Uterus (tissue), 4 donors: ENCODE measurements around the gene FIGNL1. TPM values are rescaled to one million over a fixed set of nuclear protein-coding genes. Genes with fewer than 3 reads are reported as not detected.
"Not testable (repeated sequence)": the region's sequence is repeated elsewhere in the genome, so short reads cannot be mapped to it uniquely, and the experiment has no call there.

Experiments
- DNase-seq, 2 donors: peaks; one replicate each; pipeline ENCODE4 v3.0.0-alpha.2; 2019 to 2020
- H3K27ac ChIP-seq, 2 donors: fragments of 200-600 bp; sonication (generic); 1 replicate in 1 of 2; 2 replicates in 1 of 2; pipeline ENCODE4 v1.5.1; 2016 to 2018
- H3K27me3 ChIP-seq, 2 donors: fragments of 200-600 bp; sonication (generic); one replicate each; pipeline ENCODE4 v1.5.1; 2018 to 2019; ENCODE audit warnings: control low read depth in 1 of 2
- H3K36me3 ChIP-seq, 2 donors: fragments of 200-600 bp; sonication (generic); one replicate each; pipeline ENCODE4 v1.5.1; 2019; ENCODE audit warnings: control low read depth in 1 of 2
- H3K4me1 ChIP-seq, 2 donors: fragments of 200-600 bp; sonication (generic); one replicate each; pipeline ENCODE4 v1.5.1; 2018 to 2019; ENCODE audit warnings: control low read depth in 1 of 2
- H3K4me3 ChIP-seq, 2 donors: fragments of 200-600 bp; sonication (generic); 1 replicate in 1 of 2; 2 replicates in 1 of 2; pipeline ENCODE4 v1.5.1; 2018 to 2019; ENCODE audit warnings: mild to moderate bottlenecking in 1 of 2
- H3K9me3 ChIP-seq, 2 donors: fragments of 200-600 bp; sonication (generic); one replicate each; pipeline ENCODE4 v1.5.1; 2019; ENCODE audit warnings: control low read depth in 1 of 2
- CTCF ChIP-seq, 4 experiments: fragments of 200-600 bp in 2 of 4; fragments of 450-650 bp in 2 of 4; sonication (generic) in 2 of 4; IDR thresholded peaks; one replicate each; pipeline ENCODE4 v1.5.1; 2016 to 2019; ENCODE audit warnings: antibody characterized with exemption in 4 of 4, mild to moderate bottlenecking in 2 of 4, moderate library complexity in 1 of 4
- POLR2A ChIP-seq, 2 donors: fragments of 450-650 bp; IDR thresholded peaks; one replicate each; pipeline ENCODE4 v1.6.1; 2016; ENCODE audit warnings: antibody characterized with exemption in 2 of 2, mild to moderate bottlenecking in 1 of 2, moderate library complexity in 1 of 2
- intact Hi-C: fragments of 100-400 bp; cut with DNase I; formaldehyde crosslinking; loops from one replicate; pipeline ENCODE4 v1.15.1; 2023; ENCODE audit warnings: low total_unique reads
- total RNA-seq, 4 donors: library from RNA; depleted of rRNA in 3 of 4; stranded (reverse); fragments of >200 nt in 3 of 4; gene quantifications; one replicate each; pipeline versions ENCODE4 v1.1.0 to v1.2.4, GENCODE V29; 2014 to 2023
- donor health status: DM: yes; HTN: yes; CAD: no.

The FIGNL1 gene
- total RNA-seq, 4 donors from 2014 or later, result 14.2 to 48.2 (median 16.4) TPM

- no peaks in the 10 kb centered on the region for H3K36me3 ChIP-seq
- DNase-seq, result no peak
- H3K9me3 ChIP-seq, result no peaks in the 10 kb centered on the region
- TF ChIP-seq POLR2A (IDR thresholded peaks at IDR 0.05) (no peak), CTCF (IDR thresholded peaks at IDR 0.05) (no peak)
- H3K4me1 ChIP-seq, result no peaks in the 10 kb centered on the region
- intact Hi-C loops, result no loop called here
- H3K27ac ChIP-seq, result no peak overlapping the region
- no peaks in the 10 kb centered on the region for H3K27me3 ChIP-seq
- no peak overlapping the region for H3K4me3 ChIP-seq
Observed at GRCh38 chr7:50466815-50467585, 16.9 kb upstream of the FIGNL1 start.

- Histone ChIP-seq H3K4me3 (no peak overlapping the region), H3K4me1 (no peaks in the 10 kb centered on the region), H3K9me3 (no peaks in the 10 kb centered on the region), H3K27me3 (no peaks in the 10 kb centered on the region), H3K36me3 (no peaks in the 10 kb centered on the region), H3K27ac (no peak overlapping the region)
- no peak for TF ChIP-seq POLR2A (IDR thresholded peaks at IDR 0.05)
- TF ChIP-seq CTCF (IDR thresholded peaks at IDR 0.05), result no peak
- no peak for DNase-seq
- intact Hi-C loops, result no loop called here
Observed at GRCh38 chr7:50463035-50463434, 12.9 kb upstream of the FIGNL1 start.

- Histone ChIP-seq H3K27ac (no peak overlapping the region), H3K9me3 (no peaks in the 10 kb centered on the region), H3K4me3 (no peak overlapping the region), H3K4me1 (no peaks in the 10 kb centered on the region), H3K27me3 (no peaks in the 10 kb centered on the region), H3K36me3 (no peaks in the 10 kb centered on the region)
- intact Hi-C loops, result no loop called here
- DNase-seq, result no peak
- TF ChIP-seq POLR2A (IDR thresholded peaks at IDR 0.05) (no peak), CTCF (IDR thresholded peaks at IDR 0.05) (no peak)
Observed at GRCh38 chr7:50462361-50462760, 12.2 kb upstream of the FIGNL1 start.

- TF ChIP-seq CTCF (IDR thresholded peaks at IDR 0.05), result no peak
- TF ChIP-seq POLR2A (IDR thresholded peaks at IDR 0.05), result no peak
- Histone ChIP-seq H3K9me3 (no peaks in the 10 kb centered on the region), H3K27ac (no peak overlapping the region), H3K4me1 (no peaks in the 10 kb centered on the region), H3K27me3 (no peaks in the 10 kb centered on the region), H3K36me3 (no peaks in the 10 kb centered on the region), H3K4me3 (no peak overlapping the region)
- intact Hi-C loops, result no loop called here
- no peak for DNase-seq
Observed at GRCh38 chr7:50461695-50462094, 11.5 kb upstream of the FIGNL1 start.

- H3K27me3 ChIP-seq, H3K4me1 ChIP-seq, H3K4me3 ChIP-seq, H3K27ac ChIP-seq, intact Hi-C loops, H3K9me3 ChIP-seq, H3K36me3 ChIP-seq, DNase-seq: not testable (repeated sequence)
Observed at GRCh38 chr7:50459183-50459582, 9.0 kb upstream of the FIGNL1 start.

GRCh38 chr7:50458651-50459050, 8.5 kb upstream of the FIGNL1 start:
- H3K27me3 ChIP-seq, DNase-seq, H3K27ac ChIP-seq, H3K9me3 ChIP-seq, intact Hi-C loops, H3K4me3 ChIP-seq, H3K36me3 ChIP-seq, H3K4me1 ChIP-seq: not testable (repeated sequence)
